Tibial nerve (tissue), 4 donors: ENCODE data around the gene FBXW7. TPM values are rescaled to one million over a fixed set of nuclear protein-coding genes. Genes with fewer than 3 reads are reported as not detected.

Source experiments
- DNase-seq, 2 donors: peaks; one replicate each; pipeline ENCODE4 v3.0.0-alpha.2; 2019; ENCODE audit warnings: low spot score in 2 of 2
- H3K27ac ChIP-seq, 4 donors: fragments of 200-600 bp; sonication (generic) in 3 of 4; one replicate each; pipeline ENCODE4 v1.5.1; 2017 to 2019; ENCODE audit warnings: mild to moderate bottlenecking in 1 of 4
- H3K27me3 ChIP-seq, 2 donors: fragments of 200-600 bp; sonication (generic) in 1 of 2; one replicate each; pipeline versions ENCODE4 v1.5.1 to v1.6.0; 2017 to 2019
- H3K36me3 ChIP-seq, 3 donors: fragments of 200-600 bp; sonication (generic); one replicate each; pipeline ENCODE4 v1.5.1; 2018 to 2019
- H3K4me1 ChIP-seq, 4 donors: fragments of 200-600 bp; sonication (generic) in 3 of 4; one replicate each; pipeline ENCODE4 v1.5.1; 2017 to 2019
- H3K4me3 ChIP-seq, 4 donors: fragments of 200-600 bp; sonication (generic) in 3 of 4; one replicate each; pipeline ENCODE4 v1.5.1; 2017 to 2019; ENCODE audit warnings: mild to moderate bottlenecking in 1 of 4, moderate library complexity in 1 of 4
- H3K9me3 ChIP-seq, 4 donors: fragments of 200-600 bp; sonication (generic) in 3 of 4; one replicate each; pipeline ENCODE4 v1.5.1; 2017 to 2019
- CTCF ChIP-seq, 5 experiments: fragments of 200-600 bp in 3 of 5; fragments of 450-650 bp in 2 of 5; sonication (generic) in 3 of 5; IDR thresholded peaks; one replicate each; pipeline ENCODE4 v1.5.1; 2016 to 2019; ENCODE audit warnings: antibody characterized with exemption in 5 of 5, mild to moderate bottlenecking in 3 of 5, moderate library complexity in 2 of 5
- EP300 ChIP-seq, 2 donors: sonication (generic); formaldehyde crosslinking; IDR thresholded peaks; one replicate each; pipeline ENCODE4 v1.6.1; 2017; ENCODE audit warnings: antibody characterized with exemption in 2 of 2, mild to moderate bottlenecking in 1 of 2
- POLR2A ChIP-seq, 2 donors: fragments of 450-650 bp; IDR thresholded peaks; one replicate each; pipeline ENCODE4 v1.6.1; 2017; ENCODE audit warnings: antibody characterized with exemption in 2 of 2, mild to moderate bottlenecking in 2 of 2, moderate library complexity in 2 of 2
- WGBS, 2 donors: methylation state at CpG; one replicate each; pipeline ENCODE4 v1.1.5; 2018; 5-methylcytosine and 5-hydroxymethylcytosine counted together
- total RNA-seq, 4 donors: library from RNA; depleted of rRNA; stranded (reverse); fragments of >200 nt; gene quantifications; one replicate each; pipeline ENCODE4 v1.1.0, GENCODE V29; 2016

The FBXW7 gene
- total RNA-seq, 4 donors from 2014 or later = 40.8 to 85.7 (median 62.1) TPM

- TF ChIP-seq CTCF (IDR thresholded peaks at IDR 0.05) (no peak), POLR2A (IDR thresholded peaks at IDR 0.05) (no peak), EP300 (IDR thresholded peaks at IDR 0.05) (no peak)
- H3K4me3 ChIP-seq = no peak overlapping the region
- no peaks in the 10 kb centered on the region for H3K27me3 ChIP-seq
- 82 to 86% methylated on average over 6 of the region's 6 CpGs for WGBS, 2 donors
- no peak for DNase-seq
- H3K27ac ChIP-seq = no peak overlapping the region
- H3K4me1 ChIP-seq = peaks cover 0 to 2% (median 0%) of the 10 kb centered on the region in 4 donors
- H3K36me3 ChIP-seq = peaks cover 0 to 36% (median 6%) of the 10 kb centered on the region in 3 donors
- no peaks in the 10 kb centered on the region for H3K9me3 ChIP-seq
These were observed 213.2 kb downstream of the FBXW7 start for GRCh38 chr4:152322656-152323055.

GRCh38 chr4:152321923-152322322 lies 214.0 kb downstream of the FBXW7 start:
- TF ChIP-seq EP300 (IDR thresholded peaks at IDR 0.05) (no peak), POLR2A (IDR thresholded peaks at IDR 0.05) (no peak), CTCF (IDR thresholded peaks at IDR 0.05) (no peak)
- Histone ChIP-seq H3K4me3 (no peak overlapping the region), H3K27ac (no peak overlapping the region), H3K27me3 (no peaks in the 10 kb centered on the region), H3K4me1 (peaks cover 0 to 9% (median 0%) of the 10 kb centered on the region in 4 donors), H3K9me3 (no peaks in the 10 kb centered on the region), H3K36me3 (peaks cover 0 to 36% (median 6%) of the 10 kb centered on the region in 3 donors)
- DNase-seq = no peak
- WGBS, 2 donors = 25 to 26% methylated on average over 1 of the region's 1 CpG

GRCh38 chr4:152321398-152321797 lies 214.5 kb downstream of the FBXW7 start:
- Histone ChIP-seq H3K27me3 (no peaks in the 10 kb centered on the region), H3K27ac (no peak overlapping the region), H3K9me3 (no peaks in the 10 kb centered on the region), H3K4me1 (peaks cover 0 to 14% (median 0%) of the 10 kb centered on the region in 4 donors), H3K4me3 (no peak overlapping the region), H3K36me3 (peaks cover 0 to 36% (median 6%) of the 10 kb centered on the region in 3 donors)
- no peak for DNase-seq
- no peak for TF ChIP-seq POLR2A (IDR thresholded peaks at IDR 0.05)
- no peak for TF ChIP-seq CTCF (IDR thresholded peaks at IDR 0.05)
- no peak for TF ChIP-seq EP300 (IDR thresholded peaks at IDR 0.05)
- 84 to 91% methylated on average over 4 of the region's 4 CpGs for WGBS, 2 donors

- peaks cover 0 to 14% (median 0%) of the 10 kb centered on the region in 4 donors for H3K4me1 ChIP-seq
- TF ChIP-seq POLR2A (IDR thresholded peaks at IDR 0.05) (no peak), CTCF (IDR thresholded peaks at IDR 0.05) (no peak), EP300 (IDR thresholded peaks at IDR 0.05) (no peak)
- H3K27me3 ChIP-seq = no peaks in the 10 kb centered on the region
- no peak overlapping the region for H3K4me3 ChIP-seq
- no peak for DNase-seq
- H3K27ac ChIP-seq = no peak overlapping the region
- H3K36me3 ChIP-seq = peaks cover 0 to 4% (median 0%) of the 10 kb centered on the region in 3 donors
- 78% methylated on average over 3 of the region's 3 CpGs for WGBS, 2 donors
- no peaks in the 10 kb centered on the region for H3K9me3 ChIP-seq
These were observed 218.9 kb downstream of the FBXW7 start for GRCh38 chr4:152316969-152317368.

GRCh38 chr4:152310257-152310656 lies 225.6 kb downstream of the FBXW7 start:
- DNase-seq = no peak
- TF ChIP-seq POLR2A (IDR thresholded peaks at IDR 0.05) = no peak
- TF ChIP-seq CTCF (IDR thresholded peaks at IDR 0.05) = no peak
- TF ChIP-seq EP300 (IDR thresholded peaks at IDR 0.05) = no peak
- Histone ChIP-seq H3K9me3 (no peaks in the 10 kb centered on the region), H3K4me1 (no peaks in the 10 kb centered on the region), H3K4me3 (no peak overlapping the region), H3K27ac (no peak overlapping the region), H3K36me3 (peaks cover 0 to 1% (median 0%) of the 10 kb centered on the region in 3 donors), H3K27me3 (no peaks in the 10 kb centered on the region)
- 67 to 75% methylated on average over 2 of the region's 2 CpGs for WGBS, 2 donors
